HCT116 (cell line): ENCODE measurements around the gene ROBO1. TPM values are rescaled to one million over a fixed set of nuclear protein-coding genes. Genes with fewer than 3 reads are reported as not detected.

ENCODE experiments used
- ATAC-seq: fragments of 200-7000 bp; cut with Tn5 transposase; 2 replicates; pipeline ENCODE4 v1.9.1; 2020; ENCODE audit warnings: mild to moderate bottlenecking, moderate library complexity
- BruUV-seq: library from RNA; stranded (reverse); fragments of 400-500 nt; replicated peaks from 2 replicates; lab custom pipeline; 2021; lab: Mats Ljungman, UMichigan
- CTCF ChIA-PET: fragments of 300-600 bp; sonication (Branson Sonifier 250); formaldehyde crosslinking; loops from one replicate; lab custom pipeline; 2021; ENCODE audit warnings: antibody characterized with exemption; lab: Charles Lee
- POLR2A ChIA-PET: fragments of 300-600, 350-600 bp; sonication (Branson Sonifier 250); formaldehyde crosslinking; loops from one replicate; lab custom pipeline; 2021; ENCODE audit warnings: antibody characterized with exemption; lab: Charles Lee
- RAD21 ChIA-PET, 2 experiments: fragments of 300-600 bp; sonication (Branson Sonifier 250); formaldehyde crosslinking; loops; one replicate each; lab custom pipeline; 2023; ENCODE audit warnings: low total read pairs in 2 of 2; ENCODE audit not compliant: uncharacterized antibody in 2 of 2, unreplicated experiment in 2 of 2, low non-redundant PET in 1 of 2; lab: Charles Lee
- DNase-seq: peaks from one replicate; pipeline ENCODE4 v3.0.0-alpha.2; 2010; ENCODE audit warnings: low read depth, low spot score
- H2AFZ ChIP-seq: fragments of 200-600 bp; shearing (Covaris generic), sonication (generic); 2 replicates; pipeline ENCODE4 v1.6.1; 2017; ENCODE audit warnings: low read depth, mixed run types, mixed read lengths, antibody characterized with exemption, low read length; ENCODE audit not compliant: poor library complexity, severe bottlenecking
- H3K27ac ChIP-seq: 2 replicates; pipeline ENCODE4 v1.5.1; 2012; ENCODE audit warnings: low read depth, low read length
- H3K27me3 ChIP-seq: fragments of 200-600 bp; sonication (generic); 2 replicates; pipeline ENCODE4 v1.6.1; 2016; ENCODE audit warnings: mixed run types, low read length, mixed read lengths; ENCODE audit not compliant: insufficient read depth
- H3K36me3 ChIP-seq, 2 experiments: fragments of 200-500 bp in 1 of 2; fragments of 200-600 bp in 1 of 2; sonication (Bioruptor generic) in 1 of 2; sonication (generic) in 1 of 2; 2 replicates each; pipeline versions ENCODE4 v1.5.1 to v1.6.1; 2014 to 2016; ENCODE audit warnings: low read length in 2 of 2, inconsistent platforms in 1 of 2, mixed read lengths in 1 of 2, mixed run types in 1 of 2; ENCODE audit not compliant: insufficient read depth in 2 of 2, control insufficient read depth in 1 of 2
- H3K4me1 ChIP-seq, 2 experiments: fragments of 200-600 bp in 1 of 2; sonication (generic) in 1 of 2; 2 replicates each; pipeline versions ENCODE4 v1.5.1 to v1.6.1; 2012 to 2017; ENCODE audit warnings: low read length in 2 of 2, inconsistent platforms in 1 of 2, mild to moderate bottlenecking in 1 of 2, mixed read lengths in 1 of 2, mixed run types in 1 of 2, moderate library complexity in 1 of 2; ENCODE audit not compliant: insufficient read depth in 2 of 2, control insufficient read depth in 1 of 2
- H3K4me2 ChIP-seq: fragments of 200-600 bp; sonication (generic); 2 replicates; pipeline ENCODE4 v1.6.1; 2017; ENCODE audit warnings: mixed run types, low read length, mixed read lengths
- H3K4me3 ChIP-seq, 2 experiments: fragments of 200-600 bp in 1 of 2; sonication (generic) in 1 of 2; replicated peaks in 1 of 2; 2 replicates each; pipeline ENCODE4 v1.5.1; 2011 to 2016; ENCODE audit warnings: low read length in 2 of 2, control low read depth in 1 of 2, low read depth in 1 of 2, mild to moderate bottlenecking in 1 of 2, mixed read lengths in 1 of 2, mixed run types in 1 of 2
- H3K79me2 ChIP-seq: fragments of 200-600 bp; sonication (generic); 2 replicates; pipeline ENCODE4 v1.6.1; 2017; ENCODE audit warnings: mild to moderate bottlenecking, mixed run types, low read length, moderate library complexity, mixed read lengths; ENCODE audit not compliant: insufficient read depth
- H3K9ac ChIP-seq: fragments of 200-600 bp; sonication (generic); 2 replicates; pipeline ENCODE4 v1.6.1; 2016; ENCODE audit warnings: low read length, mixed read lengths
- H3K9me2 ChIP-seq: fragments of 200-600 bp; sonication (generic), shearing (Covaris generic); 2 replicates; pipeline ENCODE4 v1.6.1; 2017; ENCODE audit warnings: mixed run types, mild to moderate bottlenecking, moderate library complexity; ENCODE audit not compliant: insufficient read depth
- H3K9me3 ChIP-seq, 2 experiments: fragments of 200-500 bp in 1 of 2; fragments of 200-600 bp in 1 of 2; sonication (Bioruptor generic) in 1 of 2; sonication (generic) in 1 of 2; 2 replicates each; pipeline ENCODE4 v1.6.1; 2014 to 2017; ENCODE audit warnings: low read length in 2 of 2, mixed read lengths in 2 of 2, inconsistent platforms in 1 of 2, low read depth in 1 of 2, mild to moderate bottlenecking in 1 of 2, mixed run types in 1 of 2, moderate library complexity in 1 of 2; ENCODE audit not compliant: control insufficient read depth in 1 of 2, insufficient read depth in 1 of 2
- H4K20me1 ChIP-seq: fragments of 200-600 bp; sonication (generic), shearing (Covaris generic); 2 replicates; pipeline ENCODE4 v1.6.1; 2017; ENCODE audit warnings: mixed run types, mild to moderate bottlenecking, moderate library complexity; ENCODE audit not compliant: insufficient read depth
- ATF3 ChIP-seq: IDR thresholded peaks from 2 replicates; pipeline ENCODE4 v1.6.1; 2012
- CBX3 ChIP-seq: IDR thresholded peaks from 2 replicates; pipeline ENCODE4 v1.6.1; 2012; ENCODE audit warnings: low read depth
- CEBPB ChIP-seq: IDR thresholded peaks from 2 replicates; pipeline ENCODE4 v1.6.1; 2012; ENCODE audit warnings: low read depth
- EGR1 ChIP-seq: IDR thresholded peaks from 2 replicates; pipeline ENCODE4 v1.6.1; 2012; ENCODE audit warnings: low read depth
- EZH2 ChIP-seq: fragments of 200-600 bp; sonication (generic); IDR thresholded peaks from 2 replicates; pipeline ENCODE4 v1.6.1; 2017; ENCODE audit warnings: antibody characterized with exemption, mixed run types
- EZH2phosphoT487 ChIP-seq: fragments of 200-600 bp; IDR thresholded peaks from 2 replicates; pipeline ENCODE4 v1.6.1; 2018; ENCODE audit warnings: antibody characterized with exemption, borderline replicate concordance
- FOSL1 ChIP-seq: IDR thresholded peaks from 2 replicates; pipeline ENCODE4 v1.6.1; 2012; ENCODE audit warnings: low read depth
- JUND ChIP-seq: IDR thresholded peaks from 2 replicates; pipeline ENCODE4 v1.6.1; 2012
- POLR2A ChIP-seq: IDR thresholded peaks from 2 replicates; pipeline ENCODE4 v1.7.0; 2011; ENCODE audit warnings: borderline replicate concordance; ENCODE audit not compliant: insufficient read depth, insufficient read length; ENCODE audit errors: extremely low read depth
- RAD21 ChIP-seq: IDR thresholded peaks from 2 replicates; pipeline ENCODE4 v1.6.1; 2012; ENCODE audit warnings: low read depth, mild to moderate bottlenecking
- SIN3A ChIP-seq: IDR thresholded peaks from 2 replicates; pipeline ENCODE4 v1.6.1; 2012; ENCODE audit warnings: low read depth
- SP1 ChIP-seq: IDR thresholded peaks from 2 replicates; pipeline ENCODE4 v1.6.1; 2012; ENCODE audit warnings: low read depth
- SRF ChIP-seq: IDR thresholded peaks from 2 replicates; pipeline ENCODE4 v1.6.1; 2012; ENCODE audit warnings: low read depth
- YY1 ChIP-seq: IDR thresholded peaks from 2 replicates; pipeline ENCODE4 v1.6.1; 2011; ENCODE audit warnings: low read length, low read depth, moderate library complexity, mild to moderate bottlenecking; ENCODE audit not compliant: insufficient replicate concordance; ENCODE audit errors: extremely low read depth
- ZBTB33 ChIP-seq: IDR thresholded peaks from 2 replicates; pipeline ENCODE4 v1.6.1; 2011; ENCODE audit warnings: mild to moderate bottlenecking, low read length, moderate library complexity; ENCODE audit not compliant: insufficient replicate concordance; ENCODE audit errors: extremely low read depth
- ZNF274 ChIP-seq: fragments of 200-500 bp; sonication (Bioruptor generic); IDR thresholded peaks from 2 replicates; pipeline ENCODE4 v1.6.1; 2014; ENCODE audit warnings: mild to moderate bottlenecking, low read depth, low read length, inconsistent platforms
- intact Hi-C: fragments of 100-400 bp; cut with micrococcal nuclease; formaldehyde crosslinking; loops from 2 replicates; pipeline ENCODE4 v1.10.0; 2022
- total RNA-seq: library from RNA; stranded (reverse); gene quantifications from one replicate; pipeline ENCODE4 v1.2.1, GENCODE V29; 2021; ENCODE audit not compliant: unreplicated experiment

ROBO1 gene
- total RNA-seq, 1 experiment from 2014 or later = 0.27 TPM

DNA sequence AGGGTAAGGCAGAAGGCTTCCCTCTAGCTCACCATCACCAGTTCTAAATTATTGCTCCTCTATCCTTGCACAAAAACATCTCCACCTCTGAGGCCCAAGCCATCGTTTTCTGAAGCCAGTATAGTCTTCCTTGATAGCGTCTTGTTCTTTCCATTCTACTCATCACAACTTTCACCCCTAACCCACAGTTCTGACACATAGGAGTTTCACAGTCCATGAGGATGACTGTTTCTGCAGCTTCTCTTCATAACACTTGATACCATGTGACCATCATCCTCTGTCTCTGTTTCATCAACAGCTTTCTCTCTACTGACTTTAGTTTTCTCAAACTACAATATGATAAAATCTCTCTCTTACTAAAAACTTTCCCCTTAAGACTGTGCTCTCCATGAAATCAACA, 1166.5 kb downstream of the ROBO1 start:
- Histone ChIP-seq H3K4me3 (no peak overlapping the region), H3K36me3 (no peaks in the 10 kb centered on the region), H2AFZ (no peak overlapping the region), H3K9me2 (no peaks in the 10 kb centered on the region), H3K79me2 (no peaks in the 10 kb centered on the region), H3K4me1 (no peaks in the 10 kb centered on the region), H3K27ac (no peak overlapping the region), H3K27me3 (no peaks in the 10 kb centered on the region), H4K20me1 (no peaks in the 10 kb centered on the region), H3K9ac (no peak overlapping the region), H3K9me3 (peaks cover 4 to 9% of the 10 kb centered on the region in 2 experiments; a peak in 2 of 4 replicates), H3K4me2 (no peak overlapping the region)
- ChIA-PET RAD21 (no interaction called here), CTCF (no interaction called here), POLR2A (no interaction called here)
- no TSS peak for BruUV-seq
- TF ChIP-seq SP1 (no peak), CBX3 (no peak), CEBPB (no peak), FOSL1 (no peak), ZNF274 (no peak)
- DNase-seq (no peak), ATAC-seq (no peak)
- intact Hi-C loops = no loop called here

DNA sequence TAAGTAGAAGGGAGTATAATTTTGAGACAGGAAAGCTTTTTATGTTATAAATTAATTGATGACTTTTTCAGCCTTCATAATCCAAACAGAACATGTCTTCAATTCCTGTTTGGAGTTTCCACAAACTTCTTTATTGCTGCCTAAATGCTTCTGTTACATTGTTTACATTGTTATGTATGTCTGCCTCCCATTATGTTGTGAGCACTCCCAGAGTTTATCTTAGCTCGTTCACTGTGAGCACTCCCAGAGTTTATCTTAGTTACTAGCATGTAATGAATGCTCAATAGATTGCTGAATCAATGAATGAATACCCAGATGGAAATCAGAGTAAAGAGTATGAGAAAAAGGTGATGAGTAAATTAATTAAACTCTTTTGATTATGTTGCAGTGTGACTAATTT, 1178.0 kb downstream of the ROBO1 start:
- Histone ChIP-seq H3K9ac (no peak overlapping the region), H3K9me2 (no peaks in the 10 kb centered on the region), H3K79me2 (no peaks in the 10 kb centered on the region), H3K36me3 (no peaks in the 10 kb centered on the region), H2AFZ (no peak overlapping the region), H4K20me1 (no peaks in the 10 kb centered on the region), H3K4me3 (no peak overlapping the region), H3K4me1 (no peaks in the 10 kb centered on the region), H3K27ac (no peak overlapping the region), H3K27me3 (no peaks in the 10 kb centered on the region), H3K9me3 (peaks cover 0 to 17% of the 10 kb centered on the region in 2 experiments; a peak in 2 of 4 replicates), H3K4me2 (no peak overlapping the region)
- POLR2A ChIA-PET = no interaction called here
- intact Hi-C loops = no loop called here
- CTCF ChIA-PET = no interaction called here
- no TSS peak for BruUV-seq
- TF ChIP-seq EZH2 (no peak), JUND (no peak), EGR1 (no peak), SIN3A (no peak), EZH2phosphoT487 (no peak), ZNF274 (no peak), POLR2A (no peak), YY1 (no peak), ATF3 (no peak), SRF (no peak), ZBTB33 (no peak), RAD21 (no peak), FOSL1 (no peak)
- RAD21 ChIA-PET = no interaction called here
- DNase-seq (no peak), ATAC-seq (no peak)
